HEK293 (cell line): ENCODE results near the gene HOXA4.

ENCODE experiments used
- CTCF ChIA-PET: fragments of 350-600 bp; formaldehyde crosslinking; extraction: SDS; loops from one replicate; lab custom pipeline; 2021; ENCODE audit warnings: antibody characterized with exemption; lab: Yijun Ruan, JAX
- POLR2A ChIA-PET: fragments of 300-600 bp; formaldehyde crosslinking; extraction: SDS; loops from one replicate; lab custom pipeline; 2020; ENCODE audit warnings: antibody characterized with exemption, inconsistent platforms; lab: Yijun Ruan, JAX
- H3K27ac ChIP-seq: fragments of 200-500 bp; sonication (Bioruptor generic); 2 replicates; pipeline ENCODE4 v1.5.1; 2014; ENCODE audit warnings: low read depth, low read length, control low read depth, inconsistent platforms; ENCODE audit errors: extremely low read depth
- H3K36me3 ChIP-seq, 2 experiments: fragments of 200-500 bp in 1 of 2; sonication (Bioruptor generic) in 1 of 2; 1 replicate in 1 of 2; 2 replicates in 1 of 2; pipeline ENCODE4 v1.5.1; 2014 to 2017; ENCODE audit warnings: inconsistent platforms in 2 of 2, low read length in 2 of 2; ENCODE audit not compliant: control insufficient read depth in 2 of 2, insufficient read depth in 1 of 2
- H3K4me1 ChIP-seq: fragments of 200-500 bp; sonication (Bioruptor generic); 2 replicates; pipeline ENCODE4 v1.5.1; 2014; ENCODE audit warnings: mild to moderate bottlenecking, low read length, inconsistent platforms; ENCODE audit not compliant: control insufficient read depth, insufficient read depth
- H3K4me3 ChIP-seq: 2 replicates; pipeline ENCODE4 v1.5.1; 2011; ENCODE audit warnings: low read depth, mild to moderate bottlenecking, control low read depth, low read length, moderate library complexity
- H3K9me3 ChIP-seq: fragments of 200-500 bp; sonication (Bioruptor generic); 2 replicates; pipeline ENCODE4 v1.5.1; 2014; ENCODE audit warnings: low read depth, low read length, inconsistent platforms; ENCODE audit not compliant: control insufficient read depth, insufficient read depth
- CTCF ChIP-seq: fragments of 450-650 bp; formaldehyde crosslinking; IDR thresholded peaks from 2 replicates; pipeline ENCODE4 v1.5.1; 2016; ENCODE audit warnings: missing biosample characterization, missing genetic modification characterization
- EGR2 ChIP-seq: fragments of 450-650 bp; formaldehyde crosslinking; IDR thresholded peaks from 2 replicates; pipeline ENCODE4 v1.5.1; 2016; ENCODE audit warnings: low read depth, missing biosample characterization, missing genetic modification characterization
- FEZF1 ChIP-seq: fragments of 450-650 bp; formaldehyde crosslinking; IDR thresholded peaks from 2 replicates; pipeline ENCODE4 v1.5.1; 2016; ENCODE audit warnings: missing biosample characterization, missing genetic modification characterization
- GLIS1 ChIP-seq: fragments of 450-650 bp; formaldehyde crosslinking; IDR thresholded peaks from 2 replicates; pipeline ENCODE4 v1.5.1; 2016; ENCODE audit warnings: missing biosample characterization, missing genetic modification characterization
- GLIS2 ChIP-seq: fragments of 450-650 bp; formaldehyde crosslinking; IDR thresholded peaks from 2 replicates; pipeline ENCODE4 v1.5.1; 2016; ENCODE audit warnings: missing biosample characterization, missing genetic modification characterization
- HOXC10 ChIP-seq: sonication (generic); formaldehyde crosslinking; IDR thresholded peaks from 2 replicates; pipeline ENCODE4 v1.8.1; 2023; ENCODE audit warnings: mild to moderate bottlenecking, missing genetic modification reagents
- INSM2 ChIP-seq: fragments of 450-650 bp; formaldehyde crosslinking; IDR thresholded peaks from 2 replicates; pipeline ENCODE4 v1.5.1; 2016; ENCODE audit warnings: missing biosample characterization, missing genetic modification characterization
- SALL2 ChIP-seq: fragments of 450-650 bp; formaldehyde crosslinking; IDR thresholded peaks from 2 replicates; pipeline ENCODE4 v1.5.0; 2017; ENCODE audit warnings: missing biosample characterization, mild to moderate bottlenecking, missing genetic modification characterization, borderline replicate concordance
- SCRT2 ChIP-seq: fragments of 450-650 bp; formaldehyde crosslinking; IDR thresholded peaks from 2 replicates; pipeline ENCODE4 v1.5.1; 2016; ENCODE audit warnings: missing biosample characterization, missing genetic modification characterization
- WT1 ChIP-seq: fragments of 450-650 bp; formaldehyde crosslinking; IDR thresholded peaks from 2 replicates; pipeline ENCODE4 v1.5.1; 2016; ENCODE audit warnings: missing biosample characterization, missing genetic modification characterization
- ZBTB17 ChIP-seq: fragments of 450-650 bp; formaldehyde crosslinking; IDR thresholded peaks from 2 replicates; pipeline ENCODE4 v1.5.1; 2016; ENCODE audit warnings: missing biosample characterization, missing genetic modification characterization
- ZBTB7A ChIP-seq: fragments of 450-650 bp; formaldehyde crosslinking; IDR thresholded peaks from 2 replicates; pipeline ENCODE4 v1.5.1; 2016; ENCODE audit warnings: low read depth, missing biosample characterization, missing genetic modification characterization
- ZNF223 ChIP-seq: fragments of 450-650 bp; formaldehyde crosslinking; IDR thresholded peaks from 2 replicates; pipeline ENCODE4 v1.5.1; 2016; ENCODE audit warnings: missing biosample characterization, missing genetic modification characterization
- ZNF324 ChIP-seq: fragments of 450-650 bp; formaldehyde crosslinking; IDR thresholded peaks from 2 replicates; pipeline ENCODE4 v1.5.1; 2016; ENCODE audit warnings: missing biosample characterization, missing genetic modification characterization
- ZNF350 ChIP-seq: fragments of 450-650 bp; formaldehyde crosslinking; IDR thresholded peaks from 2 replicates; pipeline ENCODE4 v1.5.0; 2017; ENCODE audit warnings: missing biosample characterization, mild to moderate bottlenecking, missing genetic modification characterization
- ZNF366 ChIP-seq: fragments of 450-650 bp; formaldehyde crosslinking; conservative IDR thresholded peaks from 2 replicates; pipeline ENCODE4 v1.5.1; 2016; ENCODE audit warnings: missing biosample characterization, missing genetic modification characterization
- ZNF473 ChIP-seq: fragments of 450-650 bp; formaldehyde crosslinking; IDR thresholded peaks from 2 replicates; pipeline ENCODE4 v1.5.1; 2017; ENCODE audit warnings: missing biosample characterization, missing genetic modification characterization
- ZNF501 ChIP-seq: fragments of 450-650 bp; formaldehyde crosslinking; IDR thresholded peaks from 2 replicates; pipeline ENCODE4 v1.5.1; 2016; ENCODE audit warnings: missing biosample characterization, missing genetic modification characterization
- ZNF585B ChIP-seq: fragments of 450-650 bp; formaldehyde crosslinking; IDR thresholded peaks from 2 replicates; pipeline ENCODE4 v1.5.1; 2016; ENCODE audit warnings: missing biosample characterization, missing genetic modification characterization
- ZNF785 ChIP-seq: fragments of 450-650 bp; formaldehyde crosslinking; IDR thresholded peaks from 2 replicates; pipeline ENCODE4 v1.5.1; 2016; ENCODE audit warnings: missing biosample characterization, missing genetic modification characterization
- ZNF791 ChIP-seq: fragments of 450-650 bp; formaldehyde crosslinking; IDR thresholded peaks from 2 replicates; pipeline ENCODE4 v1.5.1; 2016; ENCODE audit warnings: missing biosample characterization, missing genetic modification characterization
- TF ChIP-seq, protein P1 (sequence below): fragments of 450-650 bp; formaldehyde crosslinking; IDR thresholded peaks from 2 replicates; pipeline ENCODE4 v1.5.1; 2016; ENCODE audit warnings: missing biosample characterization, missing genetic modification characterization, low read depth
- TF ChIP-seq, protein P2 (sequence below): fragments of 450-650 bp; formaldehyde crosslinking; IDR thresholded peaks from 2 replicates; pipeline ENCODE4 v1.5.1; 2016; ENCODE audit warnings: missing biosample characterization, missing genetic modification characterization, low read depth

The HOXA4 gene

GRCh38 chr7:27094304-27095049 lies 36.1 kb downstream of the HOXA4 start:
- CTCF ChIA-PET, result interaction anchor here (0.5 to 0.9 kb wide), 4 partner anchors 39 to 407 kb away, joined by 3 to 5 read pairs (median 3); no protein-coding TSS in a partner anchor
- no peaks in the 10 kb centered on the region for H3K9me3 ChIP-seq
- peaks cover 47% of the 10 kb centered on the region for H3K4me1 ChIP-seq
- TF ChIP-seq SCRT2 (peak; percentile 88), ZNF324 (tag by site-specific recombination) (no peak), GLIS1 (peak; percentile 18; the same call in 1 of the 2 replicates), INSM2 (tag by site-specific recombination) (no peak)
- TF ChIP-seq, all 188 proteins: peak for 2
- H3K36me3 ChIP-seq, result peaks cover under 1 to 7% of the 10 kb centered on the region in 2 experiments; a peak in 2 of 3 replicates
- POLR2A ChIA-PET, result interaction anchor here (0.6 to 3.9 kb wide), 3 partner anchors 21 to 85 kb away, joined by 3 to 23 read pairs (median 4); partner anchors contain the start of gene HOXA4
- H3K4me3 ChIP-seq, result no peak overlapping the region
- H3K27ac ChIP-seq, result peak overlapping the region; percentile 48; the same call in 1 of the 2 replicates

GRCh38 chr7:27093184-27093895 lies 37.2 kb downstream of the HOXA4 start:
- Histone ChIP-seq H3K4me3 (no peak overlapping the region), H3K4me1 (peaks cover 45% of the 10 kb centered on the region), H3K27ac (no peak overlapping the region), H3K36me3 (no peaks in the 10 kb centered on the region), H3K9me3 (no peaks in the 10 kb centered on the region)
- ChIA-PET POLR2A (interaction anchor here (1.2 to 1.3 kb wide), 2 partner anchors 9 to 22 kb away, joined by 3 to 4 read pairs; no protein-coding TSS in a partner anchor), CTCF (interaction anchor here (0.6 to 0.9 kb wide), 3 partner anchors 51 to 757 kb away, joined by 3 to 7 read pairs (median 3); no protein-coding TSS in a partner anchor)
- peak; percentile 16; the same call in 1 of the 2 replicates for TF ChIP-seq ZBTB17 (tag by site-specific recombination)
- TF ChIP-seq, protein P1, sequence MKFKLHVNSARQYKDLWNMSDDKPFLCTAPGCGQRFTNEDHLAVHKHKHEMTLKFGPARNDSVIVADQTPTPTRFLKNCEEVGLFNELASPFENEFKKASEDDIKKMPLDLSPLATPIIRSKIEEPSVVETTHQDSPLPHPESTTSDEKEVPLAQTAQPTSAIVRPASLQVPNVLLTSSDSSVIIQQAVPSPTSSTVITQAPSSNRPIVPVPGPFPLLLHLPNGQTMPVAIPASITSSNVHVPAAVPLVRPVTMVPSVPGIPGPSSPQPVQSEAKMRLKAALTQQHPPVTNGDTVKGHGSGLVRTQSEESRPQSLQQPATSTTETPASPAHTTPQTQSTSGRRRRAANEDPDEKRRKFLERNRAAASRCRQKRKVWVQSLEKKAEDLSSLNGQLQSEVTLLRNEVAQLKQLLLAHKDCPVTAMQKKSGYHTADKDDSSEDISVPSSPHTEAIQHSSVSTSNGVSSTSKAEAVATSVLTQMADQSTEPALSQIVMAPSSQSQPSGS (tag by site-specific recombination), result no peak

- peaks cover 44% of the 10 kb centered on the region for H3K4me1 ChIP-seq
- CTCF ChIA-PET, result interaction anchor here (0.6 kb wide), 2 partner anchors 235 to 757 kb away, joined by 3 to 7 read pairs; no protein-coding TSS in a partner anchor
- no peak overlapping the region for H3K4me3 ChIP-seq
- H3K9me3 ChIP-seq, result no peaks in the 10 kb centered on the region
- POLR2A ChIA-PET, result interaction anchor here (1.3 kb wide), 1 partner anchor 9 kb away, joined by 4 read pairs; no protein-coding TSS in a partner anchor
- no peak for TF ChIP-seq ZNF366 (tag by site-specific recombination)
- no peak for TF ChIP-seq GLIS2 (tag by site-specific recombination)
- TF ChIP-seq FEZF1 (tag by site-specific recombination), result no peak
- no peak for TF ChIP-seq ZNF585B (tag by site-specific recombination)
- TF ChIP-seq ZNF324 (tag by site-specific recombination), result no peak
- no peak for TF ChIP-seq SALL2
- no peak for TF ChIP-seq ZNF350 (tag by site-specific recombination)
- no peak for TF ChIP-seq WT1 (tag by site-specific recombination)
- TF ChIP-seq CTCF (tag by site-specific recombination), result no peak
- no peak for TF ChIP-seq ZNF223
- no peak for TF ChIP-seq ZNF501 (tag by site-specific recombination)
- TF ChIP-seq, protein P2, sequence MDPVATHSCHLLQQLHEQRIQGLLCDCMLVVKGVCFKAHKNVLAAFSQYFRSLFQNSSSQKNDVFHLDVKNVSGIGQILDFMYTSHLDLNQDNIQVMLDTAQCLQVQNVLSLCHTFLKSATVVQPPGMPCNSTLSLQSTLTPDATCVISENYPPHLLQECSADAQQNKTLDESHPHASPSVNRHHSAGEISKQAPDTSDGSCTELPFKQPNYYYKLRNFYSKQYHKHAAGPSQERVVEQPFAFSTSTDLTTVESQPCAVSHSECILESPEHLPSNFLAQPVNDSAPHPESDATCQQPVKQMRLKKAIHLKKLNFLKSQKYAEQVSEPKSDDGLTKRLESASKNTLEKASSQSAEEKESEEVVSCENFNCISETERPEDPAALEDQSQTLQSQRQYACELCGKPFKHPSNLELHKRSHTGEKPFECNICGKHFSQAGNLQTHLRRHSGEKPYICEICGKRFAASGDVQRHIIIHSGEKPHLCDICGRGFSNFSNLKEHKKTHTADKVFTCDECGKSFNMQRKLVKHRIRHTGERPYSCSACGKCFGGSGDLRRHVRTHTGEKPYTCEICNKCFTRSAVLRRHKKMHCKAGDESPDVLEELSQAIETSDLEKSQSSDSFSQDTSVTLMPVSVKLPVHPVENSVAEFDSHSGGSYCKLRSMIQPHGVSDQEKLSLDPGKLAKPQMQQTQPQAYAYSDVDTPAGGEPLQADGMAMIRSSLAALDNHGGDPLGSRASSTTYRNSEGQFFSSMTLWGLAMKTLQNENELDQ (tag by site-specific recombination), result no peak
- TF ChIP-seq EGR2 (tag by site-specific recombination), result no peak
- TF ChIP-seq ZNF791 (tag by site-specific recombination), result no peak
- no peak for TF ChIP-seq HOXC10 (CRISPR knock-in tag)
- no peak for TF ChIP-seq ZBTB7A (tag by site-specific recombination)
- no peak for TF ChIP-seq ZNF473 (tag by site-specific recombination)
- no peak for TF ChIP-seq ZNF785 (tag by site-specific recombination)
- 0 out of 2 replicates have a peak overlapping the region, but pooled peaks have one; percentile 43 for H3K27ac ChIP-seq
- H3K36me3 ChIP-seq, result no peaks in the 10 kb centered on the region
Observed at GRCh38 chr7:27092819-27093110, 37.8 kb downstream of the HOXA4 start.
